ENCODE results near the gene CYP4X1. TPM values are rescaled to one million over a fixed set of nuclear protein-coding genes. Genes with fewer than 3 reads are reported as not detected.
"Not testable (repeated sequence)": the region's sequence is repeated elsewhere in the genome, so short reads cannot be mapped to it uniquely, and the experiment has no call there.

CYP4X1 gene
- total RNA-seq, 1 donor from 2014 or later: 3.1 TPM

GRCh38 chr1:47013293-47013692 is 10.2 kb upstream of the CYP4X1 start:
- Histone ChIP-seq H3K4me3 (ENCODE audit: low read length in 3 of 3) (no peak overlapping the region), H3K9ac (ENCODE audit: low read depth in 1 of 3, low read length in 3 of 3) (no peak overlapping the region), H3K27ac (ENCODE audit: low read depth, low read length) (no peak overlapping the region), H3K27me3 (ENCODE audit: control insufficient read depth in 3 of 3, insufficient read depth in 3 of 3, low read length in 3 of 3) (no peaks in the 10 kb centered on the region), H3K4me1 (ENCODE audit: control insufficient read depth in 3 of 3, insufficient read depth in 3 of 3, low read length in 3 of 3) (no peaks in the 10 kb centered on the region), H3K36me3 (ENCODE audit: control insufficient read depth in 3 of 3, insufficient read depth in 3 of 3, low read length in 3 of 3) (no peaks in the 10 kb centered on the region), H3K9me3 (ENCODE audit: control insufficient read depth in 3 of 3, low read length in 3 of 3) (no peaks in the 10 kb centered on the region)

DNA sequence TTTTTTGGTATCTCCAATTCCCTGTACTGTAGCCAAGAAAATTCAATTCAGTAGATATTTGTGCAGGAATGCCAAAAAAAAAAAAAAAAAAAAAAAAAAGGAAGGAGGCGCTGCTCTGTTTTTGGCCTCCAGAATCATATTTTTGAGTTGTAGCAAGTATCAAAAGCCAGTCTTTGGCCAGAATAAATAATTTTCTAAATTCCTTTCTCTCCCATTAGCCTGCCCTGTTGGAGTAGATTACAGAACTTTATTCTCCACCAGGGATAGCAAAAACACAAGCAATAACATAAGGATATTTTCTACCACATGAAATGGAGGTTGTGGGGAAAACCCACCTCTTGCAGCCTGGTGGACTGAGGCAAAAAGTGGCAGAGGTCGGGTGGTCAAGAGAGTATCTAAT is 2.4 kb upstream of the CYP4X1 start:
- Histone ChIP-seq H3K4me3 (ENCODE audit: low read length in 3 of 3) (no peak overlapping the region), H3K27ac (ENCODE audit: low read depth, low read length) (peak overlapping the region; percentile 38), H3K9me3 (ENCODE audit: control insufficient read depth in 3 of 3, low read length in 3 of 3) (no peaks in the 10 kb centered on the region), H3K4me1 (ENCODE audit: control insufficient read depth in 3 of 3, insufficient read depth in 3 of 3, low read length in 3 of 3) (peaks cover 7 to 18% (median 13%) of the 10 kb centered on the region in 3 donors), H3K27me3 (ENCODE audit: control insufficient read depth in 3 of 3, insufficient read depth in 3 of 3, low read length in 3 of 3) (no peaks in the 10 kb centered on the region), H3K36me3 (ENCODE audit: control insufficient read depth in 3 of 3, insufficient read depth in 3 of 3, low read length in 3 of 3) (no peaks in the 10 kb centered on the region), H3K9ac (ENCODE audit: low read depth in 1 of 3, low read length in 3 of 3) (no peak overlapping the region)

DNA sequence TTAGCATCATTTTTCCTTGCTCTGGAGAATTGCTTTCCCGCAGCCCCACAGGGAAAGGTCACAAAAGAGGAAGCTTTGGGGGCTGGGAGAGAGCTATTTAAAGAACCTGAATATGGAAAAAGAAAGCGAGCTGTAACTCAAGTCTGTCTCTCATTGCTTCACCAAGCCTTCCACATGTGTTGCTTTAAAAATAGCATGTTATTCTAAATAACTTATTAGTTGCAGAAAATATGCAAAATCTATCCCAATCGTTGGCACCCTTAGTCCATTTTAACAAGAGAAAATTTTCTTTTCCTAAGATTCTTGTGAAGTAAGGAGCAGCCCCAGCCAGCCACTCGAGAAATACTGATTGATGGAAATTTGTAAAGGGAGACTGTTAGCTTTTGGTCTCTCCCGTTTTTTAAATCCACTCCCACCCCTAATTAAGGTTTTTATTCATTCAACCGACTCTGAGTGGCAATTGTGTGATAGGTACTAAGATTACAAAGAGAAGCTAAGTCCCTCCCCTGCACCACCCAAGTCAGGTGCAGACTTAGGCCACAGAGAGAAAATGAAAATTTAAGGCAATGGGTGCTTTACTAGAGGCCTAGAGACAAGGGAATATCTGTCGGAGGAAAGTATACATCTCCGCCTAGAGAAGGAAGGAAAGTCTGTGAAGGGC is 802 bp downstream of the CYP4X1 start:
- peak overlapping the region; percentile 30 to 82 (median 72) for H3K9ac ChIP-seq (ENCODE audit: low read depth in 1 of 3, low read length in 3 of 3)
- H3K27me3 ChIP-seq (ENCODE audit: control insufficient read depth in 3 of 3, insufficient read depth in 3 of 3, low read length in 3 of 3): no peaks in the 10 kb centered on the region
- H3K4me3 ChIP-seq (ENCODE audit: low read length in 3 of 3): peak overlapping the region; percentile 75 to 82 (median 76)
- no peaks in the 10 kb centered on the region for H3K9me3 ChIP-seq (ENCODE audit: control insufficient read depth in 3 of 3, low read length in 3 of 3)
- H3K4me1 ChIP-seq (ENCODE audit: control insufficient read depth in 3 of 3, insufficient read depth in 3 of 3, low read length in 3 of 3): peaks cover 7 to 18% (median 13%) of the 10 kb centered on the region in 3 donors
- H3K27ac ChIP-seq (ENCODE audit: low read depth, low read length): peak overlapping the region; percentile 87
- no peaks in the 10 kb centered on the region for H3K36me3 ChIP-seq (ENCODE audit: control insufficient read depth in 3 of 3, insufficient read depth in 3 of 3, low read length in 3 of 3)

GRCh38 chr1:47030170-47030805 is 6.8 kb downstream of the CYP4X1 start:
- no peaks in the 10 kb centered on the region for H3K27me3 ChIP-seq (ENCODE audit: control insufficient read depth in 3 of 3, insufficient read depth in 3 of 3, low read length in 3 of 3)
- H3K27ac ChIP-seq (ENCODE audit: low read depth, low read length): peak overlapping the region; percentile 15
- peaks cover 0 to 25% (median 7%) of the 10 kb centered on the region in 3 donors for H3K36me3 ChIP-seq (ENCODE audit: control insufficient read depth in 3 of 3, insufficient read depth in 3 of 3, low read length in 3 of 3)
- H3K4me3 ChIP-seq (ENCODE audit: low read length in 3 of 3): no peak overlapping the region
- H3K9me3 ChIP-seq (ENCODE audit: control insufficient read depth in 3 of 3, low read length in 3 of 3): no peaks in the 10 kb centered on the region
- H3K9ac ChIP-seq (ENCODE audit: low read depth in 1 of 3, low read length in 3 of 3): no peak overlapping the region
- peaks cover 7 to 21% (median 16%) of the 10 kb centered on the region in 3 donors for H3K4me1 ChIP-seq (ENCODE audit: control insufficient read depth in 3 of 3, insufficient read depth in 3 of 3, low read length in 3 of 3)

- H3K27me3 ChIP-seq (ENCODE audit: control insufficient read depth in 3 of 3, insufficient read depth in 3 of 3, low read length in 3 of 3): no peaks in the 10 kb centered on the region
- no peak overlapping the region for H3K9ac ChIP-seq (ENCODE audit: low read depth in 1 of 3, low read length in 3 of 3)
- H3K4me3 ChIP-seq (ENCODE audit: low read length in 3 of 3): no peak overlapping the region
- peak overlapping the region; percentile 12 for H3K27ac ChIP-seq (ENCODE audit: low read depth, low read length)
- H3K4me1 ChIP-seq (ENCODE audit: control insufficient read depth in 3 of 3, insufficient read depth in 3 of 3, low read length in 3 of 3): peaks cover 7 to 21% (median 16%) of the 10 kb centered on the region in 3 donors
- no peaks in the 10 kb centered on the region for H3K9me3 ChIP-seq (ENCODE audit: control insufficient read depth in 3 of 3, low read length in 3 of 3)
- H3K36me3 ChIP-seq (ENCODE audit: control insufficient read depth in 3 of 3, insufficient read depth in 3 of 3, low read length in 3 of 3): peaks cover 0 to 25% (median 7%) of the 10 kb centered on the region in 3 donors
Observed at GRCh38 chr1:47031059-47031458, 7.6 kb downstream of the CYP4X1 start.

- no peaks in the 10 kb centered on the region for H3K9me3 ChIP-seq (ENCODE audit: control insufficient read depth in 3 of 3, low read length in 3 of 3)
- peaks cover 7 to 21% (median 16%) of the 10 kb centered on the region in 3 donors for H3K4me1 ChIP-seq (ENCODE audit: control insufficient read depth in 3 of 3, insufficient read depth in 3 of 3, low read length in 3 of 3)
- no peak overlapping the region for H3K27ac ChIP-seq (ENCODE audit: low read depth, low read length)
- H3K36me3 ChIP-seq (ENCODE audit: control insufficient read depth in 3 of 3, insufficient read depth in 3 of 3, low read length in 3 of 3): peaks cover 0 to 25% (median 7%) of the 10 kb centered on the region in 3 donors
- no peaks in the 10 kb centered on the region for H3K27me3 ChIP-seq (ENCODE audit: control insufficient read depth in 3 of 3, insufficient read depth in 3 of 3, low read length in 3 of 3)
- no peak overlapping the region for H3K4me3 ChIP-seq (ENCODE audit: low read length in 3 of 3)
- H3K9ac ChIP-seq (ENCODE audit: low read depth in 1 of 3, low read length in 3 of 3): no peak overlapping the region
Observed at GRCh38 chr1:47031585-47031984, 8.1 kb downstream of the CYP4X1 start.

GRCh38 chr1:47036764-47037163 is 13.3 kb downstream of the CYP4X1 start:
- Histone ChIP-seq H3K4me1 (ENCODE audit: control insufficient read depth in 3 of 3, insufficient read depth in 3 of 3, low read length in 3 of 3) (no peaks in the 10 kb centered on the region), H3K27me3 (ENCODE audit: control insufficient read depth in 3 of 3, insufficient read depth in 3 of 3, low read length in 3 of 3) (no peaks in the 10 kb centered on the region), H3K9ac (ENCODE audit: low read depth in 1 of 3, low read length in 3 of 3) (no peak overlapping the region), H3K27ac (ENCODE audit: low read depth, low read length) (no peak overlapping the region), H3K9me3 (ENCODE audit: control insufficient read depth in 3 of 3, low read length in 3 of 3) (no peaks in the 10 kb centered on the region), H3K36me3 (ENCODE audit: control insufficient read depth in 3 of 3, insufficient read depth in 3 of 3, low read length in 3 of 3) (peaks cover 0 to 21% (median 5%) of the 10 kb centered on the region in 3 donors), H3K4me3 (ENCODE audit: low read length in 3 of 3) (no peak overlapping the region)

GRCh38 chr1:47059376-47059775 is 35.9 kb downstream of the CYP4X1 start:
- no peaks in the 10 kb centered on the region for H3K27me3 ChIP-seq (ENCODE audit: control insufficient read depth in 3 of 3, insufficient read depth in 3 of 3, low read length in 3 of 3)

GRCh38 chr1:47067097-47067594 is 43.7 kb downstream of the CYP4X1 start, which contains the start of gene CYP4Z1:
TSS of gene CYP4Z1 (plus strand) at chr1:47067231. CDS start at chr1:47067491, 260 bp downstream.
- H3K27me3 ChIP-seq (ENCODE audit: control insufficient read depth in 3 of 3, insufficient read depth in 3 of 3, low read length in 3 of 3): no peaks in the 10 kb centered on the region
- H3K27ac ChIP-seq (ENCODE audit: low read depth, low read length): no peak within 1 kb of the TSS
- H3K4me3 ChIP-seq (ENCODE audit: low read length in 3 of 3): no peak within 1 kb of the TSS
- no peaks in the 10 kb centered on the region for H3K36me3 ChIP-seq (ENCODE audit: control insufficient read depth in 3 of 3, insufficient read depth in 3 of 3, low read length in 3 of 3)
- peaks cover 0 to 7% (median 2%) of the 10 kb centered on the region in 3 donors for H3K4me1 ChIP-seq (ENCODE audit: control insufficient read depth in 3 of 3, insufficient read depth in 3 of 3, low read length in 3 of 3)
- H3K9ac ChIP-seq (ENCODE audit: low read depth in 1 of 3, low read length in 3 of 3): no peak within 1 kb of the TSS
- H3K9me3 ChIP-seq (ENCODE audit: control insufficient read depth in 3 of 3, low read length in 3 of 3): no peaks in the 10 kb centered on the region

More at GRCh38 chr1:47059376-47059775, 35.9 kb downstream of the CYP4X1 start:
- H3K36me3 ChIP-seq (ENCODE audit: control insufficient read depth in 3 of 3, insufficient read depth in 3 of 3, low read length in 3 of 3): peaks cover 0 to 3% (median 0%) of the 10 kb centered on the region in 3 donors
- peaks cover 0 to 4% (median 0%) of the 10 kb centered on the region in 3 donors for H3K9me3 ChIP-seq (ENCODE audit: control insufficient read depth in 3 of 3, low read length in 3 of 3)
- no peak overlapping the region for H3K9ac ChIP-seq (ENCODE audit: low read depth in 1 of 3, low read length in 3 of 3)
- no peak overlapping the region for H3K4me3 ChIP-seq (ENCODE audit: low read length in 3 of 3)
- no peaks in the 10 kb centered on the region for H3K4me1 ChIP-seq (ENCODE audit: control insufficient read depth in 3 of 3, insufficient read depth in 3 of 3, low read length in 3 of 3)
- no peak overlapping the region for H3K27ac ChIP-seq (ENCODE audit: low read depth, low read length)

DNA sequence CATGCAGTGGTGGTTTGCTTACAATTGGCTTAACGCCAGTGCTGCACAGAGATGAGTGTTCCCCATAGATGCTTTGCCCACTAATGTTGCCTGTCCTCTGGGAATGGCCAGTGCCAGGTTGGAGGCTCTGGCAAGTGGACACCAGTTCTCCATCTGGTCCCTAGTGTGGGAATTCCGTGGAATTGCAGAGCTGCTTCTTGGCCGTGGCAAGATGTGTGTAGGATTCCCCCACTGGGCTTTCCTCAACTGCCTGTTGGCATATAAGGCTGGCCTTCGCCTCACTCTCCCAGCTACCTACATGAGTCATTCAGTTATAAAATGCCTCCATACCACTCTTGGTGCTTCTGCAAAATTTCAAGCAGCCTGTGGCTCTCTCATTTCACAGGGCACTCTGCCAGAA is 45.6 kb downstream of the CYP4X1 start:
- H3K36me3 ChIP-seq (ENCODE audit: control insufficient read depth in 3 of 3, insufficient read depth in 3 of 3, low read length in 3 of 3); H3K9me3 ChIP-seq (ENCODE audit: control insufficient read depth in 3 of 3, low read length in 3 of 3); H3K27me3 ChIP-seq (ENCODE audit: control insufficient read depth in 3 of 3, insufficient read depth in 3 of 3, low read length in 3 of 3); H3K4me1 ChIP-seq (ENCODE audit: control insufficient read depth in 3 of 3, insufficient read depth in 3 of 3, low read length in 3 of 3); H3K9ac ChIP-seq (ENCODE audit: low read depth in 1 of 3, low read length in 3 of 3); H3K4me3 ChIP-seq (ENCODE audit: low read length in 3 of 3); H3K27ac ChIP-seq (ENCODE audit: low read depth, low read length): not testable (repeated sequence)

Measured in skeletal muscle tissue (tissue), 4 donors.